ENCODE measurements around the gene C19orf73. TPM values are rescaled to one million over a fixed set of nuclear protein-coding genes. Genes with fewer than 3 reads are reported as not detected.

The C19orf73 gene
- total RNA-seq, 1 experiment from 2014 or later, result 1.4 TPM

DNA sequence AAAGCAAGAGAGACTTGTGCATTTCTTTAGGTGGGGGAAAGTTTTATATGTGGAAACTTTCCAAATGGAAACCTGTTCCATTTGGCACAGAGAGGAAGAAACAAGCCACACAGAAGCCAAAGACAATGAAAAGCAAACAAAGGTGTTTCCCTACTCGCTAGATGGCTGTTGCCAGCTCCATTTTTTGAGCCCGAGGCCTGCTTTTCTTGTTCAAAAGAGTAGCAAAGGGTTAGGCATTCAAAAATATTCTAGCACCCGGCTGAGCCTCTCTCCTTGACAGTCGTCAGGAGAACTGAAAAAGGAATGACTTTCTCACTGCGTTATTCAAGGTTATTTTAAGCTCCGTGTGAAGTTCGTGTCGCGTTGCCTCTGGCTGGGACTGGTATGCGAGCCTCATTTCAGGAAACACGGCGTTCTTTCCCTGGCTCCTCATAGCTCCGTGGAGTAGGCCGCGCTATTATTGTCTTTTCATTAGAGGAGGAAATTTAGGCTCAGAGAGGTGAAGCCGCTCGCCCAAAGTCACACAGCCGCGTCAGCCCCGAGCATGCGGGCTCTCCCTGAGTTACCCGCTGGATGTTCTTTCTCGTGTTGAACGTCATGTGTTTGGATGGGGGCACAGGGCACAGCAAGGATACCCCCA, 46.3 kb upstream of the C19orf73 start:
- intact Hi-C loops (cut with micrococcal nuclease; ENCODE audit: unreplicated experiment) (no loop called here), in situ Hi-C loops (cut with HindIII; ENCODE audit: low pct_unique_long_range_greater_than_20kb, low sequenced_read_pairs) (no loop called here)
- POLR2A ChIA-PET, result no interaction called here
- Histone ChIP-seq H3K27ac (ENCODE audit: low read length) (no peak overlapping the region), H3K27me3 (ENCODE audit: control insufficient read depth, insufficient read depth, low read length) (no peaks in the 10 kb centered on the region), H3K9me3 (ENCODE audit: control insufficient read depth, insufficient read depth, low read depth, low read length) (no peaks in the 10 kb centered on the region), H3K4me3 (ENCODE audit: low read depth in 2 of 2, low read length in 2 of 2) (no peak overlapping the region), H3K36me3 (ENCODE audit: control insufficient read depth, insufficient read depth, low read length) (no peaks in the 10 kb centered on the region), H3K4me1 (ENCODE audit: control insufficient read depth, insufficient read depth, low read length) (no peaks in the 10 kb centered on the region)
- no TSS peak for BruUV-seq (replicated peaks)
- CTCF ChIA-PET, result no interaction called here
- no peak for DNase-seq (ENCODE audit: low read depth, low spot score)
- TF ChIP-seq TCF7L2 (IDR thresholded peaks at IDR 0.05; ENCODE audit: low read depth, low read length) (no peak), POLR2AphosphoS5 (IDR thresholded peaks at IDR 0.05; ENCODE audit: low read depth, low read length) (no peak), SIN3A (IDR thresholded peaks at IDR 0.05; ENCODE audit: borderline replicate concordance, insufficient read depth, low read depth, low read length) (no peak)
- TF ChIP-seq, protein P1, sequence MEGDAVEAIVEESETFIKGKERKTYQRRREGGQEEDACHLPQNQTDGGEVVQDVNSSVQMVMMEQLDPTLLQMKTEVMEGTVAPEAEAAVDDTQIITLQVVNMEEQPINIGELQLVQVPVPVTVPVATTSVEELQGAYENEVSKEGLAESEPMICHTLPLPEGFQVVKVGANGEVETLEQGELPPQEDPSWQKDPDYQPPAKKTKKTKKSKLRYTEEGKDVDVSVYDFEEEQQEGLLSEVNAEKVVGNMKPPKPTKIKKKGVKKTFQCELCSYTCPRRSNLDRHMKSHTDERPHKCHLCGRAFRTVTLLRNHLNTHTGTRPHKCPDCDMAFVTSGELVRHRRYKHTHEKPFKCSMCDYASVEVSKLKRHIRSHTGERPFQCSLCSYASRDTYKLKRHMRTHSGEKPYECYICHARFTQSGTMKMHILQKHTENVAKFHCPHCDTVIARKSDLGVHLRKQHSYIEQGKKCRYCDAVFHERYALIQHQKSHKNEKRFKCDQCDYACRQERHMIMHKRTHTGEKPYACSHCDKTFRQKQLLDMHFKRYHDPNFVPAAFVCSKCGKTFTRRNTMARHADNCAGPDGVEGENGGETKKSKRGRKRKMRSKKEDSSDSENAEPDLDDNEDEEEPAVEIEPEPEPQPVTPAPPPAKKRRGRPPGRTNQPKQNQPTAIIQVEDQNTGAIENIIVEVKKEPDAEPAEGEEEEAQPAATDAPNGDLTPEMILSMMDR (IDR thresholded peaks at IDR 0.05), result no peak
- TF ChIP-seq, protein P2, sequence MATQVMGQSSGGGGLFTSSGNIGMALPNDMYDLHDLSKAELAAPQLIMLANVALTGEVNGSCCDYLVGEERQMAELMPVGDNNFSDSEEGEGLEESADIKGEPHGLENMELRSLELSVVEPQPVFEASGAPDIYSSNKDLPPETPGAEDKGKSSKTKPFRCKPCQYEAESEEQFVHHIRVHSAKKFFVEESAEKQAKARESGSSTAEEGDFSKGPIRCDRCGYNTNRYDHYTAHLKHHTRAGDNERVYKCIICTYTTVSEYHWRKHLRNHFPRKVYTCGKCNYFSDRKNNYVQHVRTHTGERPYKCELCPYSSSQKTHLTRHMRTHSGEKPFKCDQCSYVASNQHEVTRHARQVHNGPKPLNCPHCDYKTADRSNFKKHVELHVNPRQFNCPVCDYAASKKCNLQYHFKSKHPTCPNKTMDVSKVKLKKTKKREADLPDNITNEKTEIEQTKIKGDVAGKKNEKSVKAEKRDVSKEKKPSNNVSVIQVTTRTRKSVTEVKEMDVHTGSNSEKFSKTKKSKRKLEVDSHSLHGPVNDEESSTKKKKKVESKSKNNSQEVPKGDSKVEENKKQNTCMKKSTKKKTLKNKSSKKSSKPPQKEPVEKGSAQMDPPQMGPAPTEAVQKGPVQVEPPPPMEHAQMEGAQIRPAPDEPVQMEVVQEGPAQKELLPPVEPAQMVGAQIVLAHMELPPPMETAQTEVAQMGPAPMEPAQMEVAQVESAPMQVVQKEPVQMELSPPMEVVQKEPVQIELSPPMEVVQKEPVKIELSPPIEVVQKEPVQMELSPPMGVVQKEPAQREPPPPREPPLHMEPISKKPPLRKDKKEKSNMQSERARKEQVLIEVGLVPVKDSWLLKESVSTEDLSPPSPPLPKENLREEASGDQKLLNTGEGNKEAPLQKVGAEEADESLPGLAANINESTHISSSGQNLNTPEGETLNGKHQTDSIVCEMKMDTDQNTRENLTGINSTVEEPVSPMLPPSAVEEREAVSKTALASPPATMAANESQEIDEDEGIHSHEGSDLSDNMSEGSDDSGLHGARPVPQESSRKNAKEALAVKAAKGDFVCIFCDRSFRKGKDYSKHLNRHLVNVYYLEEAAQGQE (IDR thresholded peaks at IDR 0.05; ENCODE audit: insufficient read depth in 1 of 2, low read depth in 2 of 2, low read length in 1 of 2), result no peak
- ATAC-seq, result no peak

DNA sequence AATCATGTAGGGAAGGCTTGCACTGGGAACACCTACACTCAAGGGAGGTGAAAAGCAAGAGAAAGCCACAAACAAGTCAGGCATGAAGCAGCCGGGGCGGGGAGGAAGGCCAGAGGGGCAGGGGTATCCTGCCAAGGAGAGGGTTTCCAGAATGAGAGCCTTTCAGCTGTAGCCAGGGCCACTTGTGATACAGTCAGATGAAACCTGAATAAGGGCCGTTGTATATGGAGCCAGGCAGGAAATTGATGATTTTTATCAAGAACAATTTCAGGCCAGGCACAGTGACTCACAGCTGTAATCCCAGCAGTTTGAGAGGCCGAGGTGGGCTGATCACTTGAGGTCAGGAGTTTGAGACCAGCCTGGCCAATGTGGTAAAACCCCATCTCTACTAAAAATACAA, 43.0 kb upstream of the C19orf73 start:
- no peak for ATAC-seq
- no peak for DNase-seq (ENCODE audit: low read depth, low spot score)
- intact Hi-C loops (cut with micrococcal nuclease; ENCODE audit: unreplicated experiment), result no loop called here
- no peak overlapping the region for H3K4me3 ChIP-seq (ENCODE audit: low read depth in 2 of 2, low read length in 2 of 2)
- H3K27me3 ChIP-seq (ENCODE audit: control insufficient read depth, insufficient read depth, low read length), result no peaks in the 10 kb centered on the region
- CTCF ChIA-PET, result no interaction called here
- POLR2A ChIA-PET, result no interaction called here
- H3K36me3 ChIP-seq (ENCODE audit: control insufficient read depth, insufficient read depth, low read length), result no peaks in the 10 kb centered on the region
- H3K27ac ChIP-seq (ENCODE audit: low read length), result no peak overlapping the region
- peaks cover 4% of the 10 kb centered on the region; the same call in 1 of the 2 replicates for H3K4me1 ChIP-seq (ENCODE audit: control insufficient read depth, insufficient read depth, low read length)
- TF ChIP-seq, protein P2 (IDR thresholded peaks at IDR 0.05; ENCODE audit: insufficient read depth in 1 of 2, low read depth in 2 of 2, low read length in 1 of 2), result no peak
- H3K9me3 ChIP-seq (ENCODE audit: control insufficient read depth, insufficient read depth, low read depth, low read length), result no peaks in the 10 kb centered on the region
- no TSS peak for BruUV-seq (replicated peaks)
- in situ Hi-C loops (cut with HindIII; ENCODE audit: low pct_unique_long_range_greater_than_20kb, low sequenced_read_pairs), result no loop called here
